GM13977 (cell line): ENCODE measurements around the gene LLGL1.

Experiments
- DNase-seq: peaks from one replicate; pipeline ENCODE4 v3.0.0; 2012; ENCODE audit warnings: low spot score
- in situ Hi-C: fragments of 300-500 bp; cut with MboI; formaldehyde crosslinking; loops from one replicate; pipeline ENCODE4 v1.12.0; 2022; ENCODE audit warnings: low sequenced_read_pairs, low pct_unique_long_range_greater_than_20kb, mixed read lengths, inconsistent platforms; ENCODE audit not compliant: unreplicated experiment
- TF ChIP-seq, protein P1 (sequence below): IDR thresholded peaks from 2 replicates; pipeline ENCODE4 v1.5.1; 2012; ENCODE audit warnings: mild to moderate bottlenecking, control low read depth; ENCODE audit not compliant: insufficient read depth; ENCODE audit errors: extremely low read depth, missing control alignments

Gene LLGL1

DNA sequence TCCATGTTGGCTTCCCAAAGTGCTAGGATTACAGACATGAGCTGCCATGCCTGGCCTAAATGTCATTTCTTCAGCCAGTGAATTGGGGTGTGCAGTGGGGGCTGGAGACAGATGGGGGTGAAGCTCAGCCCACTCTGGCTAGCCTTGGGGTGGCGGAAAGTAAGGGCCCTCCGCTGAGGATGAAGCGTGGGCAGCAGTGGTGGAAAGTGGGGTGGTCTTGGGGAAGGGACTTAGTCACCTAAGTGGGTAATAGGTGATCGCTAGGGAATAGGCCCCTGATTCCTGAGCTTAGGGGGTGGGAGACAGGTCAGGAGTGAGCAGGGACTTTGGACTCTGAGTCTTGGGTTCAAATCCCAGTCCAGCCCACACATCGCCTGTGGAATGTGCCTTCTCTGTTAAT is 2.2 kb downstream of the LLGL1 start:
- TF ChIP-seq, protein P1, sequence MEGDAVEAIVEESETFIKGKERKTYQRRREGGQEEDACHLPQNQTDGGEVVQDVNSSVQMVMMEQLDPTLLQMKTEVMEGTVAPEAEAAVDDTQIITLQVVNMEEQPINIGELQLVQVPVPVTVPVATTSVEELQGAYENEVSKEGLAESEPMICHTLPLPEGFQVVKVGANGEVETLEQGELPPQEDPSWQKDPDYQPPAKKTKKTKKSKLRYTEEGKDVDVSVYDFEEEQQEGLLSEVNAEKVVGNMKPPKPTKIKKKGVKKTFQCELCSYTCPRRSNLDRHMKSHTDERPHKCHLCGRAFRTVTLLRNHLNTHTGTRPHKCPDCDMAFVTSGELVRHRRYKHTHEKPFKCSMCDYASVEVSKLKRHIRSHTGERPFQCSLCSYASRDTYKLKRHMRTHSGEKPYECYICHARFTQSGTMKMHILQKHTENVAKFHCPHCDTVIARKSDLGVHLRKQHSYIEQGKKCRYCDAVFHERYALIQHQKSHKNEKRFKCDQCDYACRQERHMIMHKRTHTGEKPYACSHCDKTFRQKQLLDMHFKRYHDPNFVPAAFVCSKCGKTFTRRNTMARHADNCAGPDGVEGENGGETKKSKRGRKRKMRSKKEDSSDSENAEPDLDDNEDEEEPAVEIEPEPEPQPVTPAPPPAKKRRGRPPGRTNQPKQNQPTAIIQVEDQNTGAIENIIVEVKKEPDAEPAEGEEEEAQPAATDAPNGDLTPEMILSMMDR: no peak
- in situ Hi-C loops: no loop called here
- no peak for DNase-seq

DNA sequence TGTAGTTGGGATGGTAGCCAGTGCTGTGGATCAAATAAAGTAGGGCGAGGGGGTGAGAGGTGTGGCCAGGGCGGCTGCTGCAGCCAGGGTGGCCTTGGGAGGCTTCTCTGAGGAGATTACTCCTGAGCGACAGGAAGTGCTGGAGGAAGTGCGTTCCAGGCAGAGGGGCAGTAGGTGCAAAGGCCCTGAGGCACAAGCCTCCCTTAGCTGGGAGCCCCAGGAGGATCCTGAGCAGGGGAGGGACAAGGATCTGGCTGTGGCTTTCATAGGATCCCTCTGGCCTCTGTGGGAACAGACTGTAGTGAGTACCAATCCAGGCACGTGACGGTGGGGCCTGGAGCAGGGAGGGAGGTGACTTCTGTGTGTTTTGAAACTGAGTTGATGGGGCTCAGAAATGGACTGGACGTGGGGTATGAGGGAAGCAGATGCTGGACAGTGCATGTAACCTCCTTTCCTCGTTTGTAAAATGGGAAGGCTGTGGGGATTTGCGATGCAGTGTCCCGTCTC is 2.8 kb downstream of the LLGL1 start:
- DNase-seq: no peak
- in situ Hi-C loops: no loop called here
- TF ChIP-seq, protein P1: no peak

- TF ChIP-seq, protein P1: no peak
- in situ Hi-C loops: no loop called here
Observed at GRCh38 chr17:18229254-18229653, 3.8 kb downstream of the LLGL1 start.

GRCh38 chr17:18229771-18230170 is 4.3 kb downstream of the LLGL1 start:
- TF ChIP-seq, protein P1: no peak
- DNase-seq: no peak
- in situ Hi-C loops: no loop called here

More at GRCh38 chr17:18229254-18229653, 3.8 kb downstream of the LLGL1 start:
- no peak for DNase-seq

GRCh38 chr17:18230288-18231141 is 5.1 kb downstream of the LLGL1 start:
- TF ChIP-seq, protein P1: no peak
- no peak for DNase-seq
- in situ Hi-C loops: no loop called here

DNA sequence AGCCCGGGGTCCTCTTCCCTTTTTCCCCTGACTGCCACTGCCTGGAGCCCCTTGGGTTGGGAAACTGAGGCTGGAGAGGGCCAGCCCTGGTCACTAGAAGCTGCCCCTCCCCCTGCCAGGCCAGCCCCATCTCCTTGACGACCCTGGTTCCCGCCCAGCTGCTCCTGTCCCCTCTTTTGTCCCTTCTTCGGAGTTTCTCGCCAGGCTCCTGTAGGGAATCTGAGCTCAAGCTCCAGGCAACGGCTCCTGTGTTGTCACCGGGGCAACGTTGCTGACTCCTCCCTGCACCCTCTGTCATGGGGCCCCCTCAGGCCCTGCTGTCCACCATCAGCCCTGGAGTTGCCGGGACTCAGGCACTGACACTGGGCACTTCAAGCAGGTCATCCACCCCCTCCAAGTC is 5.7 kb downstream of the LLGL1 start:
- no peak for DNase-seq
- in situ Hi-C loops: no loop called here
- TF ChIP-seq, protein P1: no peak
